ENCODE data around the gene FIBP.

Gene FIBP

GRCh38 chr11:65915821-65916251, 27.6 kb upstream of the FIBP start:
- in situ Hi-C loops (cut with MboI; ENCODE audit: low pct_unique_long_range_greater_than_20kb, low sequenced_read_pairs) = no loop called here
- DNase-seq = no peak

GRCh38 chr11:65915101-65915820, 27.0 kb upstream of the FIBP start:
- in situ Hi-C loops (cut with MboI; ENCODE audit: low pct_unique_long_range_greater_than_20kb, low sequenced_read_pairs) = no loop called here
- DNase-seq = no peak

GRCh38 chr11:65912845-65913244, 24.6 kb upstream of the FIBP start:
- no peak for DNase-seq
- in situ Hi-C loops (cut with MboI; ENCODE audit: low pct_unique_long_range_greater_than_20kb, low sequenced_read_pairs) = no loop called here

GRCh38 chr11:65911682-65912568, 23.7 kb upstream of the FIBP start:
- peak; percentile 82 for DNase-seq
- in situ Hi-C loops (cut with MboI; ENCODE audit: low pct_unique_long_range_greater_than_20kb, low sequenced_read_pairs) = no loop called here

GRCh38 chr11:65907878-65908277, 19.6 kb upstream of the FIBP start:
- DNase-seq = no peak
- in situ Hi-C loops (cut with MboI; ENCODE audit: low pct_unique_long_range_greater_than_20kb, low sequenced_read_pairs) = no loop called here

- in situ Hi-C loops (cut with MboI; ENCODE audit: low pct_unique_long_range_greater_than_20kb, low sequenced_read_pairs) = no loop called here
- no peak for DNase-seq
Measured at GRCh38 chr11:65906602-65907001, 18.3 kb upstream of the FIBP start.

- in situ Hi-C loops (cut with MboI; ENCODE audit: low pct_unique_long_range_greater_than_20kb, low sequenced_read_pairs) = no loop called here
- no peak for DNase-seq
Measured at GRCh38 chr11:65903715-65904114, 15.4 kb upstream of the FIBP start.

- in situ Hi-C loops (cut with MboI; ENCODE audit: low pct_unique_long_range_greater_than_20kb, low sequenced_read_pairs) = no loop called here
- DNase-seq = peak; percentile 32
Measured at GRCh38 chr11:65903068-65903481, 14.8 kb upstream of the FIBP start.

GRCh38 chr11:65900899-65901180, 12.6 kb upstream of the FIBP start:
- in situ Hi-C loops (cut with MboI; ENCODE audit: low pct_unique_long_range_greater_than_20kb, low sequenced_read_pairs) = no loop called here
- DNase-seq = no peak

- peak; percentile 95 for DNase-seq
- in situ Hi-C loops (cut with MboI; ENCODE audit: low pct_unique_long_range_greater_than_20kb, low sequenced_read_pairs) = no loop called here
Measured at GRCh38 chr11:65900125-65900898, 12.0 kb upstream of the FIBP start, which contains the start of gene FOSL1. Gene FOSL1 (minus strand): TSS chr11:65900388. CDS start chr11:65900339, 49 bp downstream.

GRCh38 chr11:65899356-65900124, 11.3 kb upstream of the FIBP start:
- peak; percentile 74 for DNase-seq
- in situ Hi-C loops (cut with MboI; ENCODE audit: low pct_unique_long_range_greater_than_20kb, low sequenced_read_pairs) = no loop called here

- in situ Hi-C loops (cut with MboI; ENCODE audit: low pct_unique_long_range_greater_than_20kb, low sequenced_read_pairs) = no loop called here
- no peak for DNase-seq
Measured at GRCh38 chr11:65898656-65899355, 10.5 kb upstream of the FIBP start.

- no peak for DNase-seq
- in situ Hi-C loops (cut with MboI; ENCODE audit: low pct_unique_long_range_greater_than_20kb, low sequenced_read_pairs) = no loop called here
Measured at GRCh38 chr11:65897020-65897471, 8.8 kb upstream of the FIBP start.

- in situ Hi-C loops (cut with MboI; ENCODE audit: low pct_unique_long_range_greater_than_20kb, low sequenced_read_pairs) = no loop called here
Measured at GRCh38 chr11:65896034-65896999, 8.0 kb upstream of the FIBP start.

GRCh38 chr11:65895482-65895981, 7.3 kb upstream of the FIBP start:
- in situ Hi-C loops (cut with MboI; ENCODE audit: low pct_unique_long_range_greater_than_20kb, low sequenced_read_pairs) = no loop called here
- DNase-seq = no peak

More at GRCh38 chr11:65896034-65896999, 8.0 kb upstream of the FIBP start:
- DNase-seq = no peak

- in situ Hi-C loops (cut with MboI; ENCODE audit: low pct_unique_long_range_greater_than_20kb, low sequenced_read_pairs) = no loop called here
- peak; percentile 56 for DNase-seq
Measured at GRCh38 chr11:65894034-65894591, 5.8 kb upstream of the FIBP start.

Data from KBM-7 (cell line).